ENCODE data around the gene SPATA1. TPM values are rescaled to one million over a fixed set of nuclear protein-coding genes. Genes with fewer than 3 reads are reported as not detected.

Gene SPATA1
- total and polyA plus RNA-seq, 2 of the 8 experiments (the other 6 are each of a cell fraction or from before 2014, with no cell fraction given), result 0.51 to 1.1 TPM

DNA sequence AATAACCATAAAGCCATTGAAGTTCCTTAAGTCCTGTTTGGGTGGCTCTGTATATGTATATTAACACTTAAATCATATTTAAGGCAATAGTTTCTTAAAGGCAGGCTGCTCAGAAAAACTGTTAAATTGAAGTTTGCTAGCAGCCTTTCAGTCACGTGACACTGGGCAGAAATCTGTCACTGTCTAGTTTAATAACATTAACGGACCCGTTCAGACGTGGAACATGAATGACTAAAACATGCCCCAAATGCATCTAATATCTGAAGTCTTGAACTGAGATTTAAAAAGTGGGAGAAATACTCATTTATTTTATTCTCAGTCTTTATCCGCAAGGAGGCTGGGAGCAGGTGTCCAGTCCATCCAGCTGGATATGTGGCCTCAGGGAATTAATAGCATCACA is 3.3 kb upstream of the SPATA1 start (continued):
- TF ChIP-seq, protein P1, sequence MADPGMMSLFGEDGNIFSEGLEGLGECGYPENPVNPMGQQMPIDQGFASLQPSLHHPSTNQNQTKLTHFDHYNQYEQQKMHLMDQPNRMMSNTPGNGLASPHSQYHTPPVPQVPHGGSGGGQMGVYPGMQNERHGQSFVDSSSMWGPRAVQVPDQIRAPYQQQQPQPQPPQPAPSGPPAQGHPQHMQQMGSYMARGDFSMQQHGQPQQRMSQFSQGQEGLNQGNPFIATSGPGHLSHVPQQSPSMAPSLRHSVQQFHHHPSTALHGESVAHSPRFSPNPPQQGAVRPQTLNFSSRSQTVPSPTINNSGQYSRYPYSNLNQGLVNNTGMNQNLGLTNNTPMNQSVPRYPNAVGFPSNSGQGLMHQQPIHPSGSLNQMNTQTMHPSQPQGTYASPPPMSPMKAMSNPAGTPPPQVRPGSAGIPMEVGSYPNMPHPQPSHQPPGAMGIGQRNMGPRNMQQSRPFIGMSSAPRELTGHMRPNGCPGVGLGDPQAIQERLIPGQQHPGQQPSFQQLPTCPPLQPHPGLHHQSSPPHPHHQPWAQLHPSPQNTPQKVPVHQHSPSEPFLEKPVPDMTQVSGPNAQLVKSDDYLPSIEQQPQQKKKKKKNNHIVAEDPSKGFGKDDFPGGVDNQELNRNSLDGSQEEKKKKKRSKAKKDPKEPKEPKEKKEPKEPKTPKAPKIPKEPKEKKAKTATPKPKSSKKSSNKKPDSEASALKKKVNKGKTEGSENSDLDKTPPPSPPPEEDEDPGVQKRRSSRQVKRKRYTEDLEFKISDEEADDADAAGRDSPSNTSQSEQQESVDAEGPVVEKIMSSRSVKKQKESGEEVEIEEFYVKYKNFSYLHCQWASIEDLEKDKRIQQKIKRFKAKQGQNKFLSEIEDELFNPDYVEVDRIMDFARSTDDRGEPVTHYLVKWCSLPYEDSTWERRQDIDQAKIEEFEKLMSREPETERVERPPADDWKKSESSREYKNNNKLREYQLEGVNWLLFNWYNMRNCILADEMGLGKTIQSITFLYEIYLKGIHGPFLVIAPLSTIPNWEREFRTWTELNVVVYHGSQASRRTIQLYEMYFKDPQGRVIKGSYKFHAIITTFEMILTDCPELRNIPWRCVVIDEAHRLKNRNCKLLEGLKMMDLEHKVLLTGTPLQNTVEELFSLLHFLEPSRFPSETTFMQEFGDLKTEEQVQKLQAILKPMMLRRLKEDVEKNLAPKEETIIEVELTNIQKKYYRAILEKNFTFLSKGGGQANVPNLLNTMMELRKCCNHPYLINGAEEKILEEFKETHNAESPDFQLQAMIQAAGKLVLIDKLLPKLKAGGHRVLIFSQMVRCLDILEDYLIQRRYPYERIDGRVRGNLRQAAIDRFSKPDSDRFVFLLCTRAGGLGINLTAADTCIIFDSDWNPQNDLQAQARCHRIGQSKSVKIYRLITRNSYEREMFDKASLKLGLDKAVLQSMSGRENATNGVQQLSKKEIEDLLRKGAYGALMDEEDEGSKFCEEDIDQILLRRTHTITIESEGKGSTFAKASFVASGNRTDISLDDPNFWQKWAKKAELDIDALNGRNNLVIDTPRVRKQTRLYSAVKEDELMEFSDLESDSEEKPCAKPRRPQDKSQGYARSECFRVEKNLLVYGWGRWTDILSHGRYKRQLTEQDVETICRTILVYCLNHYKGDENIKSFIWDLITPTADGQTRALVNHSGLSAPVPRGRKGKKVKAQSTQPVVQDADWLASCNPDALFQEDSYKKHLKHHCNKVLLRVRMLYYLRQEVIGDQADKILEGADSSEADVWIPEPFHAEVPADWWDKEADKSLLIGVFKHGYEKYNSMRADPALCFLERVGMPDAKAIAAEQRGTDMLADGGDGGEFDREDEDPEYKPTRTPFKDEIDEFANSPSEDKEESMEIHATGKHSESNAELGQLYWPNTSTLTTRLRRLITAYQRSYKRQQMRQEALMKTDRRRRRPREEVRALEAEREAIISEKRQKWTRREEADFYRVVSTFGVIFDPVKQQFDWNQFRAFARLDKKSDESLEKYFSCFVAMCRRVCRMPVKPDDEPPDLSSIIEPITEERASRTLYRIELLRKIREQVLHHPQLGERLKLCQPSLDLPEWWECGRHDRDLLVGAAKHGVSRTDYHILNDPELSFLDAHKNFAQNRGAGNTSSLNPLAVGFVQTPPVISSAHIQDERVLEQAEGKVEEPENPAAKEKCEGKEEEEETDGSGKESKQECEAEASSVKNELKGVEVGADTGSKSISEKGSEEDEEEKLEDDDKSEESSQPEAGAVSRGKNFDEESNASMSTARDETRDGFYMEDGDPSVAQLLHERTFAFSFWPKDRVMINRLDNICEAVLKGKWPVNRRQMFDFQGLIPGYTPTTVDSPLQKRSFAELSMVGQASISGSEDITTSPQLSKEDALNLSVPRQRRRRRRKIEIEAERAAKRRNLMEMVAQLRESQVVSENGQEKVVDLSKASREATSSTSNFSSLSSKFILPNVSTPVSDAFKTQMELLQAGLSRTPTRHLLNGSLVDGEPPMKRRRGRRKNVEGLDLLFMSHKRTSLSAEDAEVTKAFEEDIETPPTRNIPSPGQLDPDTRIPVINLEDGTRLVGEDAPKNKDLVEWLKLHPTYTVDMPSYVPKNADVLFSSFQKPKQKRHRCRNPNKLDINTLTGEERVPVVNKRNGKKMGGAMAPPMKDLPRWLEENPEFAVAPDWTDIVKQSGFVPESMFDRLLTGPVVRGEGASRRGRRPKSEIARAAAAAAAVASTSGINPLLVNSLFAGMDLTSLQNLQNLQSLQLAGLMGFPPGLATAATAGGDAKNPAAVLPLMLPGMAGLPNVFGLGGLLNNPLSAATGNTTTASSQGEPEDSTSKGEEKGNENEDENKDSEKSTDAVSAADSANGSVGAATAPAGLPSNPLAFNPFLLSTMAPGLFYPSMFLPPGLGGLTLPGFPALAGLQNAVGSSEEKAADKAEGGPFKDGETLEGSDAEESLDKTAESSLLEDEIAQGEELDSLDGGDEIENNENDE (IDR thresholded peaks at IDR 0.05; ENCODE audit: insufficient replicate concordance, low read length), result no peak
- TF ChIP-seq SRF (IDR thresholded peaks at IDR 0.05; ENCODE audit: low read depth, low read length), result no peak
- TF ChIP-seq SIN3A (conservative IDR thresholded peaks at IDR 0.05 in 1 of 2, IDR thresholded peaks at IDR 0.05 in 1 of 2; ENCODE audit: low read depth in 1 of 2, low read length in 2 of 2), result no peak
- TF ChIP-seq YY1 (IDR thresholded peaks at IDR 0.05; ENCODE audit: low read depth, low read length), result no peak
